IPS-20b (cell line): Measurements from ENCODE around the gene RNASET2.

Experiments used
- H3K27ac ChIP-seq: one replicate; pipeline ENCODE4 v1.5.1; 2013; ENCODE audit warnings: low read length
- H3K27me3 ChIP-seq: 2 replicates; pipeline ENCODE4 v1.6.1; 2013; ENCODE audit warnings: mild to moderate bottlenecking, low read length, inconsistent platforms; ENCODE audit not compliant: insufficient read depth
- H3K36me3 ChIP-seq: 2 replicates; pipeline ENCODE4 v1.6.1; 2013; ENCODE audit warnings: low read depth, mild to moderate bottlenecking, inconsistent platforms, low read length, moderate library complexity; ENCODE audit not compliant: insufficient read depth
- H3K4me1 ChIP-seq: 2 replicates; pipeline ENCODE4 v1.6.1; 2013; ENCODE audit warnings: mild to moderate bottlenecking, control low read depth, inconsistent platforms, low read length, moderate library complexity; ENCODE audit not compliant: insufficient read depth
- H3K4me3 ChIP-seq: 2 replicates; pipeline ENCODE4 v1.5.1; 2013; ENCODE audit warnings: mild to moderate bottlenecking, low read length, inconsistent platforms
- H3K9ac ChIP-seq: 2 replicates; pipeline ENCODE4 v1.6.1; 2013; ENCODE audit warnings: low read depth, mild to moderate bottlenecking, inconsistent platforms, low read length, moderate library complexity
- H3K9me3 ChIP-seq: 2 replicates; pipeline ENCODE4 v1.6.1; 2013; ENCODE audit warnings: mild to moderate bottlenecking, low read depth, low read length, inconsistent platforms; ENCODE audit not compliant: insufficient read depth

RNASET2 gene

GRCh38 chr6:166906376-166907044 lies 49.8 kb downstream of the RNASET2 start:
- peaks cover 6% of the 10 kb centered on the region; the same call in 1 of the 2 replicates for H3K4me1 ChIP-seq
- no peak overlapping the region for H3K4me3 ChIP-seq
- H3K9ac ChIP-seq = no peak overlapping the region
- H3K27ac ChIP-seq = no peak overlapping the region
- H3K9me3 ChIP-seq = no peaks in the 10 kb centered on the region
- no peaks in the 10 kb centered on the region for H3K27me3 ChIP-seq
- H3K36me3 ChIP-seq = no peaks in the 10 kb centered on the region

- peaks cover 6% of the 10 kb centered on the region; the same call in 1 of the 2 replicates for H3K4me1 ChIP-seq
- H3K9ac ChIP-seq = no peak overlapping the region
- H3K27ac ChIP-seq = no peak overlapping the region
- no peak overlapping the region for H3K4me3 ChIP-seq
- H3K9me3 ChIP-seq = no peaks in the 10 kb centered on the region
- H3K36me3 ChIP-seq = no peaks in the 10 kb centered on the region
- no peaks in the 10 kb centered on the region for H3K27me3 ChIP-seq
Observed at GRCh38 chr6:166905505-166906134, 50.7 kb downstream of the RNASET2 start.

- no peaks in the 10 kb centered on the region for H3K36me3 ChIP-seq
- no peak overlapping the region for H3K4me3 ChIP-seq
- H3K9me3 ChIP-seq = no peaks in the 10 kb centered on the region
- no peak overlapping the region for H3K9ac ChIP-seq
- no peaks in the 10 kb centered on the region for H3K27me3 ChIP-seq
- H3K27ac ChIP-seq = no peak overlapping the region
- peaks cover 6% of the 10 kb centered on the region; the same call in 1 of the 2 replicates for H3K4me1 ChIP-seq
Observed at GRCh38 chr6:166905013-166905412, 51.3 kb downstream of the RNASET2 start.

GRCh38 chr6:166904101-166904746 lies 52.1 kb downstream of the RNASET2 start:
- Histone ChIP-seq H3K9ac (no peak overlapping the region), H3K4me3 (no peak overlapping the region), H3K27ac (no peak overlapping the region), H3K27me3 (no peaks in the 10 kb centered on the region), H3K36me3 (no peaks in the 10 kb centered on the region), H3K4me1 (peaks cover 6% of the 10 kb centered on the region; the same call in 1 of the 2 replicates), H3K9me3 (peaks cover 2% of the 10 kb centered on the region; the same call in 1 of the 2 replicates)

GRCh38 chr6:166903500-166903899 lies 52.9 kb downstream of the RNASET2 start:
- peaks cover 2% of the 10 kb centered on the region; the same call in 1 of the 2 replicates for H3K9me3 ChIP-seq
- no peak overlapping the region for H3K9ac ChIP-seq
- no peak overlapping the region for H3K4me3 ChIP-seq
- no peak overlapping the region for H3K27ac ChIP-seq
- H3K36me3 ChIP-seq = no peaks in the 10 kb centered on the region
- H3K4me1 ChIP-seq = peaks cover 6% of the 10 kb centered on the region; the same call in 1 of the 2 replicates
- H3K27me3 ChIP-seq = no peaks in the 10 kb centered on the region

GRCh38 chr6:166903027-166903426 lies 53.3 kb downstream of the RNASET2 start:
- H3K4me3 ChIP-seq = no peak overlapping the region
- H3K9ac ChIP-seq = no peak overlapping the region
- no peaks in the 10 kb centered on the region for H3K27me3 ChIP-seq
- no peak overlapping the region for H3K27ac ChIP-seq
- peaks cover 6% of the 10 kb centered on the region; the same call in 1 of the 2 replicates for H3K4me1 ChIP-seq
- H3K36me3 ChIP-seq = no peaks in the 10 kb centered on the region
- peaks cover 2% of the 10 kb centered on the region; the same call in 1 of the 2 replicates for H3K9me3 ChIP-seq

- Histone ChIP-seq H3K36me3 (no peaks in the 10 kb centered on the region), H3K9ac (no peak overlapping the region), H3K4me1 (peaks cover 6% of the 10 kb centered on the region; the same call in 1 of the 2 replicates), H3K27me3 (no peaks in the 10 kb centered on the region), H3K4me3 (no peak overlapping the region), H3K27ac (no peak overlapping the region), H3K9me3 (peaks cover 2% of the 10 kb centered on the region; the same call in 1 of the 2 replicates)
Observed at GRCh38 chr6:166902211-166902755, 54.1 kb downstream of the RNASET2 start.

GRCh38 chr6:166901626-166902025 lies 54.7 kb downstream of the RNASET2 start:
- H3K9ac ChIP-seq = no peak overlapping the region
- peaks cover 2% of the 10 kb centered on the region; the same call in 1 of the 2 replicates for H3K9me3 ChIP-seq
- H3K36me3 ChIP-seq = no peaks in the 10 kb centered on the region
- peaks cover 6% of the 10 kb centered on the region; the same call in 1 of the 2 replicates for H3K4me1 ChIP-seq
- H3K27ac ChIP-seq = no peak overlapping the region
- no peak overlapping the region for H3K4me3 ChIP-seq
- no peaks in the 10 kb centered on the region for H3K27me3 ChIP-seq

- Histone ChIP-seq H3K27ac (no peak overlapping the region), H3K27me3 (no peaks in the 10 kb centered on the region), H3K36me3 (no peaks in the 10 kb centered on the region), H3K9me3 (peaks cover 2% of the 10 kb centered on the region; the same call in 1 of the 2 replicates), H3K4me1 (peaks cover 6% of the 10 kb centered on the region; the same call in 1 of the 2 replicates), H3K4me3 (no peak overlapping the region), H3K9ac (no peak overlapping the region)
Observed at GRCh38 chr6:166900956-166901607, 55.3 kb downstream of the RNASET2 start.

GRCh38 chr6:166900130-166900708 lies 56.1 kb downstream of the RNASET2 start:
- Histone ChIP-seq H3K36me3 (no peaks in the 10 kb centered on the region), H3K4me1 (peaks cover 6% of the 10 kb centered on the region; the same call in 1 of the 2 replicates), H3K9ac (no peak overlapping the region), H3K27ac (no peak overlapping the region), H3K9me3 (peaks cover 2% of the 10 kb centered on the region; the same call in 1 of the 2 replicates), H3K4me3 (no peak overlapping the region), H3K27me3 (no peaks in the 10 kb centered on the region)

- no peaks in the 10 kb centered on the region for H3K36me3 ChIP-seq
- peaks cover 2% of the 10 kb centered on the region; the same call in 1 of the 2 replicates for H3K9me3 ChIP-seq
- no peak overlapping the region for H3K4me3 ChIP-seq
- H3K27me3 ChIP-seq = no peaks in the 10 kb centered on the region
- no peak overlapping the region for H3K27ac ChIP-seq
- H3K4me1 ChIP-seq = no peaks in the 10 kb centered on the region
- H3K9ac ChIP-seq = no peak overlapping the region
Observed at GRCh38 chr6:166898910-166899309, 57.4 kb downstream of the RNASET2 start.
